HG03521 (cell line): ENCODE measurements around the gene KCNF1.

Experiments used
- ATAC-seq: cut with Tn5 transposase; IDR thresholded peaks from one replicate; pipeline ENCODE4 v1.9.1; 2021; ENCODE audit warnings: mild to moderate bottlenecking, moderate library complexity; ENCODE audit not compliant: unreplicated experiment

The KCNF1 gene

DNA sequence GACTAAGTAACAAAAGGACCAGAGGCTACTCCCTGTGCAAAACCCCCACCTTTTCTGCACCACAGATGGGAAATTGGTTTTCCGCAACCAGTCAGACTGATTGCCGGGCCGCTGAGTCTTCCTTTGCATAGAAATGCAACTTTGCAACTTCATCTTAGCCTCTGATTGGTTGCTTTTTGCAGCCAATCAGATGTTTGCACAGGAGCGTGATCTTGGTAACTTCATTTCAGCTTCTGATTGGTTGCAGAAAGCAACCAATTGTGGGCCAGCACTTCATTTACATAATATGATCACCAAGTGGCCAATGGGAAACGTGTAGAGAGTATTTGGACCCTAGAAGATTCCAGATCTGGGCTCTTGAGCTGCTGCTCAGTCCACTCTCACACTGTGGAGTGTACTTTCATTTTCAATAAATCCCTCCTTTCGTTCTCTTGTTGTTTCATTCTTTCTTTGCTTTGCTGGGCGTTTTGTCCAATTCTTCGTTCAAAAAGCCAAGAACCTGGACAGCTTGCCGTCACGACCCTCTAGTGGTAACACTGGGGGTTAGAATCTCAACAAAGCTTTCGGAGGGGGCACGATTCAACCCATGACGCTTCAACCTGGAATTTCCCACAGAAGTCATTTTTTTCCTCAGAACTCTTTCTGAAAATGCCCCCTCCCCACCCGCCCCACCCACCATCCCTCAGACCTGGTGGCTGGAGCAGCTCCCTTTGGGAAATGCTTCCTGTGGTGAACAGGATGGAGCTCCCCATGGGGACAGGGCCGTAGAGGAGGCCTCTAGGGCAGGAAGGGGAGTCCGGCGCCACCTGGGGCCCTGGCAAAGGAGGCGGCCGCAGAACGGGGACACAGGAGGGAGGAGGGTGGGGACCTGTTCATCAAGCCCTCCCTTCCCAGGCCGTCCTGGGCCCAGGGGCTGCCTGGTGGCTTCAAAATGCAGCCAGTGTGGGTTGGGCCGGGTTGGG lies 31.8 kb upstream of the KCNF1 start:
- ATAC-seq, result no peak

DNA sequence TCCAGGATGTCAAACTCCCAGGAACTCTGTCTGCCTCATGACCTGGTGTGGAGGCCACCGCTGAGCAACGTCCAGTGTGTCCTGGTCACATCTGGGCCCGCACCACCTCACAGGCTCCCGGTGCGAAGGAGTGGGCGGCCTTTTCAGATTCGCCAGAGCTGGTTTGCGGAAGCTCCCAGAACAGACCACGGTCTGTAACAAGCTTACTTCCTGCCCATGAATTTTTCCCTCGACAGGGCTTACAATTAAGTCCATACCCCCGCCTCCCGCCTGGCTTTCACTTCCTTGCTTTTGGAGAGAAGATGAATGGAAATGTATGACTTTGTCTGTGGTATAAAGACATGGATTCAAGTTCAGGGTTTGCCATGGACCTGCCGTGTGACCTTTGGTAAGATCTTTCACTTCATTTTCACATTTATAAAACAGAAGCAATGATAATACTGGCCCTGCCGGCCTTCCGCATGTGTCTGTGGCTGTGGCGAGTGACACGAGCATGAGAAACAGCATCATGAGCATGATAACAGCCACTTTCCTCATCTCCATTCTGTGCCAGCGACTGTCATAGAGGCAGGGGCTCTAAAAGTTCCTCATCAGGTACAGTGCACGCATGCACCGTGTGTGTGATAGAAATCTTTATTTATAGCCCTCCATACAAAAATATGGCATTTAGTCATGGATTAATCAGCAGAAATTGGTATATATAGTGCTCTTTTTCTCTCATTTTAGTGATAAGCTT lies 31.0 kb upstream of the KCNF1 start:
- ATAC-seq, result no peak

DNA sequence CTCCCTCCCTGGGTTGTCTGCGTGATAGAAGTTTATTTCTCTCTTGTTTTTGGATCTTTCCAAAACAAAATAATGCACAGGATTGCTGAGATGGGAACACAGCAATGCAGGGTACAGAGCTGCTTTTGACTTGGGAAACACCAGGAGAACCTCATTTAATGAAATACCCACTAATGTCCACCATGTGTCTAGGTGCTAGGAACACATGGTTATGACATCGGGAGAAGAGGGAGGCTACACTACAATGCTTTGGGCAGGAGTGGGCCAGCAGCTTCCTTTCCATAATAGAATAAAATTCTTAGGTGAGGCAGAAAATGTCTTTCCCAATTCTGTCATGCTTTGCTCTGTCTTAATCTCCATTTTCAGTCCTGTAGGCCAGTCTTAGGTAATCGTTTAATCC lies 29.2 kb upstream of the KCNF1 start:
- no peak for ATAC-seq

GRCh38 chr2:10883066-10883465 lies 28.7 kb upstream of the KCNF1 start:
- no peak for ATAC-seq

GRCh38 chr2:10883801-10884478 lies 27.8 kb upstream of the KCNF1 start:
- ATAC-seq, result no peak

GRCh38 chr2:10884574-10884975 lies 27.2 kb upstream of the KCNF1 start:
- no peak for ATAC-seq

DNA sequence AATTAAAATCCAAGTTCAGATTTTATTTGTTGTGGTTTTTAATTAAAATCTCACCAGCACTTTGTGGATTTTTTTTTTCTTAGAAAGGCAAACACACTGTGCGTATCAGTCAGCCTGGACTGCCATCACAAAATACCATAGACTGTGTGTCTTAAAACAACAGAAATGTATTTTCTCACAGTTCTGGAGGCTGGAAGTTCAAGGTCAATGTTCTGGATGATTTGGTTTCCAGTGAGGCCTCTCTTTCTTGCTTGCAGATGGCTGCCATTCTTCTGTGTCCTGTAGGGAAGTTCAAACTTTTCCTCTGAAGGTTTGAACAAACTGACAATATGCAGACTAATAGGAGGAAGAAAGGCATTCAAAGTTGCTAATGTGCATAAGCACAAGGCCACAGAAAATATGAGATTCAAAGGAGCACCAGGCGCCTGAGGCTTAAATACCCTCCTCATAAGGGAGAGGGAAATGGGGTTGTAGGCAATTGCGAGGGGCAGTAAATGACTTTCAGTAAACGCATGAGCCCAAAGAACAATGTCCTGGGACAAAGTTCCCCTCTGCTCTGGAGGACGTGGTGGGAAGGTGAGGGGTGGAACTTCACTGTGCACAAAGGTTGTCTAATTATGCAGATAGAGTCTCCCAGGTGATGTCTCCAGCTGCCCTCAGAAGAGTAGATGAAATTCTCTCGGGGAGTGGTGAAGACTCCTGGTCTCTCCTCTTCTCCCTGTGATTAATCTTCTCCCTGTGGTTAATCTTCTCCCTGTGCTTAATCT lies 26.5 kb upstream of the KCNF1 start:
- no peak for ATAC-seq

- no peak for ATAC-seq
Observed at GRCh38 chr2:10887476-10887875, 24.3 kb upstream of the KCNF1 start.

DNA sequence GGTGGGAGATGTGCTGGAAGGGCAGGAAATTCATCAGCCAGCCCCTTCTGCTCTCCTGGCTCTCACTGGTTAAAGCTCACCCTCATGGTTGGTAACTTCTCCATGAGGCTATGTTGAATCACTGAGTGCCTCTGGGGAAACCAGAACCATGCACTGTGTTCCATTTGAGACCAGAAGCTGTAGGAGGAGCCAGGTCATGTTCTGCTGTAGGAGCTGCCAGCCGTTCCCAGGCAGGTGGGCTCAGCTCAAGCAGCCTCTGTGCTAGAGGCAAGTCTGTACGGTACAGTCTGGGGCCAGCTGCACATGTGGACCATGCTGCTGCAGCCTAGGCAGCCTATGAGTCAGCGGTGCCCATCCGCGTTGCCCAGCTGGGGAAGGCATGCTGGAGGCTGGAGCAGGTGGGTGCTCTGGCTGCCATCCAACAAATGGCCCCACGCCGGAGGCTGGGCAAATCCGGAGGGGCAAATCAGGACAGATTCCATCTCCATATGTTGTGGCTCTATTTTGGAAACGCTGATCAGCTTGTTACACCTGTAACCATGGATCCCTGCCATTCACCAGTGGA lies 22.0 kb upstream of the KCNF1 start:
- no peak for ATAC-seq

- ATAC-seq, result no peak
Observed at GRCh38 chr2:10890706-10891270, 20.9 kb upstream of the KCNF1 start.

- no peak for ATAC-seq
Observed at GRCh38 chr2:10891390-10891789, 20.3 kb upstream of the KCNF1 start.

- ATAC-seq, result no peak
Observed at GRCh38 chr2:10891848-10892247, 19.9 kb upstream of the KCNF1 start.

DNA sequence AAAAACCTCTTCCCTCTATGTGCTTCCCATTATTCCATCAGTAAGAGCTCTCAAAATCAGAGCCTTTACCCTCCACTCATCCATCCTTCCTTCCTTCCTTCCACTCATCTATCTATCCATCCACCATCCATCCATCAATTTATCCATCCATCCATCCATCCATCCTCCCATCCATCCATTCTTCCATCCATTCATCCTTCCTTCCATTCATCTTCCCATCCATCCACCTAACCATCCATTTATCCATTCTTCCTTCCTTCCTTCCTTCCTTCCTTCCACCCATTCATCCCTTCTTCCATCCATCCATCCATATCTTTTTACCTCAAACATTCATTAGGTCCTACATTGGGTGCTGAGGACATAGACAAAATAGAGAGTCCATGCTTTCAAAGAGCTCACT lies 19.4 kb upstream of the KCNF1 start:
- no peak for ATAC-seq

GRCh38 chr2:10892796-10893350 lies 18.9 kb upstream of the KCNF1 start:
- ATAC-seq, result no peak

DNA sequence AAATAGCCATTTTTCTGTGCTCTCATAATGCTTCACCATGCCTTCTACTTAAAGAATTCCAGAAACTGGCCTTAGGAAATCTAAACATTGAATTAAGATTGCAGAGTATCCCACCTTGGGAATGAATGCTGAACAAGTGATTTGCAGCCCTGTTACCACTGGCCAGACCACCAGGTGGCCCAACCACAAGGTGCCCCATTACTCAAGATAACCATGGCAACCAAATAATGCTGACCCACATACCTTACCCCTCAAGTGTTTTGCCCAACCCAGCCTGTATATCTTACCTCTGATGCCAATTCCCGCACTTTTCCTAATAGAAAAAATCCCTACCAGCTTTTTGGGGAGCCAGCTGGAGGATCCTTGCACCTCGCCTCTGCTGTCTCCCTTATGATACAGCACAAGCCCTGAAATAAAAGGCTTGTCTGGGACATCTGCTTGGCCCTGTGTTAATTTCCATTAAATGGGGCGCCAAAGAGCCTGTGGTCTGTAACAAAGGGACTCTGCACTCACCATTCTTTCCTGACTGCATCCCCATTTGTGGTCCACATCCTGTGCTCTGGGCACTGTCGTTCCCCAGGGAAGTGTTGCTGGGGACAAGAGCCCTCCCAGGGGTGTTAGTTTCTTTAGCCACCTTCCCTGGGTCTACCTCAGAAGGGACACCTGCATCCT lies 17.3 kb upstream of the KCNF1 start:
- no peak for ATAC-seq

GRCh38 chr2:10895231-10895630 lies 16.5 kb upstream of the KCNF1 start:
- ATAC-seq, result no peak

GRCh38 chr2:10897956-10898355 lies 13.8 kb upstream of the KCNF1 start:
- no peak for ATAC-seq

DNA sequence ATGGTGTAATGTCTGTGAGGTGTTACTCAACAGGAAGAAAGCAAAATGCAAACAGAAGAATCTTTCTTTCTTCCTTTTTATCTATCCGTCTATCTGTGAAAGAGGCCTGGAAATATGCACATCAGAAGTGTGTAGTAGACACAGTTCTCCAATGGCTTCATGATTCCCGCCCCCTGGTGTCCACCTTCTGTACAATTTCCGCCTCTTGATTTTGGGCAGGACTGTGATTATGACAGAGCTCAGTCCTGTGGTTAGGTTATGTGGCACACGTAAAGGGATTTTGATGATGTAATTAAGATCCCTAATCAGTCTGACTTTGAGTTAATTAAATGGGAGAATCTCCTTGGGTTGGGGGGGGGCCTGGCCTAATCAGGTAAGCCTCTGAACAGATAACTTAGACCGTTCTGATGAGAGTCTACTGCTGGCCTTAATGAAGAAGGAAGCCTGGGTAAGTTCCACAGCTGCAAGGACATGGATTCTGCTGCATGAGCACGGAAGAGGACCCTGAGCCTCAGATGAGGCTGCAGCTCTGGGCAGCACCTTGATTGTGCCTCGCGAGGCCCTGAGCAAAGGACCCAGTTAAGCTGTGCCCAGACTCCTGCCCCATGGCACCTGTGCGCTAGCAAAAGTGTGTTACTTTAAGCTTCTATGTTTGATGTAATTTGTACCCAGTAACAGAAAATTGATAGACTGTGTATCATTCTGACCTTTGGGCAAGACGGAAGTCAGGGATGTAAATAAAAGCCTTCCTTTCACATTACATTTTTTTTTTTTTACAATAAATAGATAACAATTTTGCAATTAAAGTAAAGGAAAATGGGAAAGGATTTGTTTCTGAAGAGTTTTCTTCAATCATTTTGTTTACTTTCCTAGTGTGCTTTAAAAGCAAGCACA lies 11.3 kb upstream of the KCNF1 start:
- no peak for ATAC-seq
